NCI-H1930 (cell line): Measurements from ENCODE around the gene CSHL1.
A peak's percentile ranks its signal among the peaks of the same experiment; 100 is the strongest.

Experiments used
- DNase-seq, 2 experiments: peaks; one replicate each; lab custom pipeline; 2025; lab: John Stamatoyannopoulos, UW

The CSHL1 gene

GRCh38 chr17:63911041-63911635 is at the start of gene CSHL1:
CSHL1 (minus strand) TSS chr17:63911258; CDS start chr17:63911196, 62 bp downstream.
- DNase-seq = no peak

DNA sequence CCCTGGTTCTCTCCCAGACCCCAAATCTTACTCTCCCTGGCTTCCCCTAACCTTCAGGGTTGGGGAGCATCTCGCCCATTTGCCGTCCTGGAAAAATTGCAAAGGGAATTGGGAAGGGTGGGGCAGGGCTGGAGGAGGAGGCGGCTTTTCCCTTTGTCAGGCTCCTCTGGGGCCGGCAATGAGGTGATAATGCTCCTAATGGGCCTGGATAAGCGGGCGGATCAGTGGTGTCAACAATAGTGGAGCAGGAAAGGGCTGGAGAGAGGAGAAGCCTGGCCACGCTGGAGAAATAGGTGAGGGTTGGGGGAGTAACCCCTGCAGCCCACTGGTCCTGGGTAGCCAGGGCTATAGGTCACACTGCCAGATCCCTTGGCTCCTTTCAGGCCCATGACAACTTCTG is 49.4 kb upstream of the CSHL1 start:
- DNase-seq = no peak

GRCh38 chr17:63960006-63960405 is 48.9 kb upstream of the CSHL1 start:
- DNase-seq = no peak

GRCh38 chr17:63956296-63956920 is 45.4 kb upstream of the CSHL1 start:
- no peak for DNase-seq

DNA sequence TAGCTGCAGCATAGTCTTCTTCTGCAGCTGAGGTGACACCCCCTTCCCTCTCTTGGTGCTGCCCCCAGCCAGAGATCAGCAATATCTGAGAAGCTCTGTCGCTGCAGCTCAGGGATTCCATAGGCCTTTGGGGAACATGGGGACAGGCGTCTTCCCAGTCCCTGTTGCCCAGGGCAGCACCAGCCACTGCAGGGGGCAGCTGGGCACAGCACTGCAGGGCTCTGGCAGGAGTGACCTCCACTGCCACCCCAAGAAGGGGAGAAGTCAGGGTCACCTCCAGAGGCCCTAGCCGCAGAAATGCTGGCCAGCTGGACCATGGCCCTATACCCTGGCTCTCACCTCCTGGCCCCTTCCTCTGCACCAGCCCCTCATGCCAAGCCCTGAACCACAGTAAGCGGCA is 44.7 kb upstream of the CSHL1 start:
- no peak for DNase-seq

DNA sequence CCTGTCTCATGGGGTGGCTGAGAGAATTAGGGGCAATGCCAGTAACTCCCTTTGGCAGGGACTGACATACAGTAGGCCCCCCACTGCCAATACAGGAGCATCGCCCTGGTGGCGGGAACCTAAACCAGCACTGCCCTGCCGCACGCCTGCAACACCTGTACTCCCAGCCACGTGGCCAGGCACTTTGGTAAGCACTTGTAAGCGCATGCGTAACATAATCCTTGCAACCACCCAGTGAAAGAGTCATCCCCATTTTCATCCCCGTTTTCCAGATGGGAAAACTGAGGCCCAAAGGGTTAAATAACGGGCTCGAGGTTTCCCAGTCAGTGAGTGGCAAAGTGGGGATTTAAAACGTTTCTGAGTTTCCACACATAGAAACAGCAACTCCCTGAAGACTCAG is 44.2 kb upstream of the CSHL1 start:
- DNase-seq = no peak

DNA sequence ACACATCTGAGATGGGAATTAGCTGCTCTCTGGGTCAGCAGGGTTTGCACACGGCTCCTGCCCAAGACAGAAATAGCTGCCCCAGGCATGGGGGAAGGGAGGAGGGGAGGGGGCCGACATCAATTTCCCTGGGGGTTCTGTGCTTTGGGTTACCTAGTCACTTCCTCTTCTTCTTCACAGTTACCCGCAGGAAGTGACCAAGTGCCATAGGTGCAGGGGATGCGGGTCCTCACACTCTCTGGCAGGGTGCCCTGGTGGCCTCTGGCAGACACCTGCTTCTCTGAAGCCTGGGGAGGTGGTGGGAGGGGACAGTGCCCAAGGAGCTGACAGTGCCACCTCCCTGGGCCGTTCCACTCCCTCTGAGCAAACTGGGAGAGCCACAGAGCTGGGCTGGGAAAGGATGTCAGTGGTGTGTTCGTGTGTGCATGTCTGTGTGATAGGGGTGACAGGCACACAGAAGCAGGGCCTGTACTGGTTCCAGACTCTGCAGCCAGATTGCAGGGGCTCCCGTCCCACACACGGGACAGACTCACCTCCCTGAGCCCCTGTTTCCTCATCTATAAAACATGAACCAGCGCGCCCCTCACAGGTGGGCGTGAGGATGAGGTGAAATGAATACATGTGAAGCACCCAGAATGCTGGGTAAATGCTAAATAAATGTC is 43.5 kb upstream of the CSHL1 start:
- DNase-seq = no peak

DNA sequence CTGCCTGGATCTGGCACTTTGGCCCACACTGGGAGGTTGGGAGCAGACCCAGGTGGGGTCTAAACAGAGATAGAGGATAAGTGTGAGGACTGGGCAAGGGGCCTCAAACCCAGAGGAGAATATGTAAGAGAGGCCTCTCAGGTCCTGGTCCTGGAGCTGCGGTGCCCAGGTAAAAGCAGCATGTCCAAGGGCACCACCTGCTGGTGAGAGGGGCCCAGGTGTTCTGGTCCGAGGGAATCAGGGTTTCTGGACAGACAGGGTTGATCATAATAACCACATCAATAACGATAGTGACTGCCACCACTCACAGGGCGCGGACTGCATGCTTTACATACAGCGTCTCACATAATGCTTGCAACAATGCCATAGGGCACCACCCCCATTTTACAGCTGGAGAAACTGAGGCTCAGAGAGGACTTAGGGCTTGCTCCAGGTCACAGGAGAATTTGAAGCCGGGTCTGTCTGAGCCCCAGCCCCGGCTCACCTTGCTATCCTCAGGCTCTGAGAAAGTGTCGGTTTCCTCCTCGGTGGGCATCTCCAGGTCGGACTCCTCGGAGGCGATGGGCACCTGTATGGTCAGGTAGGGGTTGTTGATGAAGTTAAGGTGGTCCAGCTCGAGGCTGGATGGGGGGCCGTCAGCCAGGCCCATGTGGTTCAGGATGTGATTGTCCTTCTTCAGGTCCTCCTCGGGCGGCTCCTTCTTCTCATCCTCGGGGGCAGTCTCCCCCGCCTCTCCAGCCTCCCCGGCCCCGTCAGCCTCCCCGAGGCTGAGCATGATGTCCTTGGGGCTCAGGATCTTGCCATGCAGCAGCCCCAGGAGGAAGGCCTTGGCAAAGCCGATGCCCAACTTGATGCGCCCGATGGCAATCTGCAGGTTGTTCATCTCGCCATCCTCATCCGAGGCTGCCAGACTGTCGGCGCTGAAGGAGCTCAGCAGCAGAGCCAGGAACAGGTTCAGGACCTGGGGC is 40.2 kb upstream of the CSHL1 start:
- DNase-seq = no peak

DNA sequence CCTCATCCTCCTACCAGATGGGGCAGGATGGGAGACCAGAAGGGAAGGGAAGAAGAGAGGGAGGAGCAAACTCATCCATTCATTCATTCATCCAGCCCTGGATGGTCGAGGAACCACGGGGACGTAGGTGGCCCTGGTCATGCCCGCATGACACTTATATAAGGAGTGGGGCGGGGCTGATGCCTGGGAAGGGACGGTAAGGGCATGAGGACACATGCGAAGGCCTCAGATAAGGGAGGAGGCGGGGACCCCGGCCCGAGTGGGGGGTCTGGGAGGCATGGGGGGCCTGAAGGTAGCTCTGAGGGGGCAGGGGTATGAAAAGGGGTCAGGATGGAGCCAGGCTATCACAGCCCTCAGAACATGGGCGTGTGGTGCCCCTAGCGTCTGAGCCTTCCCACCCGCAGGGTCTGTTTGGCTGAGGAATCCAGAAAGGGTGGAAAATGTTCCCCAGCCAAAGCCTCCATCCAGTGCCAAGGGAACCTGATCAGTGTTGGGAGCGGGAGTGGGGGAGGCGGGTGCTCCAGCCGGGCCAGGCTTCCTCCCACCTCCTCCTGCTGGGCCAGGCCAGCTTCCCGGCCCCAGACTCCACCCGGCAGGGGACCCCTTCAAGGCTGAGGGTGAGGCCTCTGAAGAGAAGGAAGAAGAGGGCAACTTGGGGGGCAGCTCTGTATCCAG is 38.7 kb upstream of the CSHL1 start:
- no peak for DNase-seq

DNA sequence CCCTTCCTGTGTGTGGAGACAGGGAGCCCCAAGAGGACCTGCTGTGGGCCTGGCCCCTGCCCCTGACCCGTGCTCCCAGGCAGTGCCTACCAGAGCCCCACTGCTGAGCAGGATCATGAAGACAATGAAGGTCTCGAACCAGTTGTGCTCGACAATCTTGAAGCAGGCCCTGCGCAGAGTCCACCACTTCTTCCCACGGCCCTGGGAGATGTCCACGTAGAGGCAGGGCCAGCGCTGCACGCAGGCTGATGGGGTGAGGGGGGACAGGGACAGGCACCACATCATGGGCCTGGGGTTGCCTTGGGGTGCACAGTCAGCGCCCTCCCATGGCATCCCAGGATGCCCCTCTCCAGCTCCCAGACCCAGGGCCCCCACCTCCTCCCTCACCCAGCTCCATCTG is 37.5 kb upstream of the CSHL1 start:
- no peak for DNase-seq

DNA sequence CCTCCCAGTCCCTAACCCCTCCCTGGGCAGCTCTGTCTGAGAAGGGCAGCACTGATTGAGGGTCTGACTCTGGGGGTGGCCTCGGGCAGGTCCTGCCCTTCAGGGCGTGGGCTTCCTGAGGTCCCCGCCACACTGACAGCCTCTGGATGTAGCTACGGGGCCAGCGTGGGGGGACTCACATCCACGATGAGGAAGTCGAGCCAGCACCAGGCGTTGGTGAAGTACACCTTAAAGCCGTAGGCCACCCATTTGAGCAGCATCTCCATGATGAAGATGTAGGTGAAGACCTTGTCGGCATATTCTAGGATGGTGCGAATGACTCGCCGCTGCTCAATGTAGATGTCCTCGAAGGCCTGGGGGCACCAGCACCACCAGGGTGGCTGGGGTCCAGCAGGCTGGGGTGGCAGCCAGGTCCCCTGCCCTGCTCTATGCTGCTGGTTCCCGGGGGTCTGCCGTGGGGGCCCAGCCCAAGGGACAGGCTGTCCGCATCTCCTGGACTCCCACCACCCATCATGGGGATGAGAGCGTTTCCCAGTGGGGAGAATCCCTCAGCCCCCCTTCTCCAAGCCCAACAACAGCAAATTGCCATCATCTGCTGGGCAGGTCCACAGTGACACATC is 36.8 kb upstream of the CSHL1 start:
- no peak for DNase-seq

DNA sequence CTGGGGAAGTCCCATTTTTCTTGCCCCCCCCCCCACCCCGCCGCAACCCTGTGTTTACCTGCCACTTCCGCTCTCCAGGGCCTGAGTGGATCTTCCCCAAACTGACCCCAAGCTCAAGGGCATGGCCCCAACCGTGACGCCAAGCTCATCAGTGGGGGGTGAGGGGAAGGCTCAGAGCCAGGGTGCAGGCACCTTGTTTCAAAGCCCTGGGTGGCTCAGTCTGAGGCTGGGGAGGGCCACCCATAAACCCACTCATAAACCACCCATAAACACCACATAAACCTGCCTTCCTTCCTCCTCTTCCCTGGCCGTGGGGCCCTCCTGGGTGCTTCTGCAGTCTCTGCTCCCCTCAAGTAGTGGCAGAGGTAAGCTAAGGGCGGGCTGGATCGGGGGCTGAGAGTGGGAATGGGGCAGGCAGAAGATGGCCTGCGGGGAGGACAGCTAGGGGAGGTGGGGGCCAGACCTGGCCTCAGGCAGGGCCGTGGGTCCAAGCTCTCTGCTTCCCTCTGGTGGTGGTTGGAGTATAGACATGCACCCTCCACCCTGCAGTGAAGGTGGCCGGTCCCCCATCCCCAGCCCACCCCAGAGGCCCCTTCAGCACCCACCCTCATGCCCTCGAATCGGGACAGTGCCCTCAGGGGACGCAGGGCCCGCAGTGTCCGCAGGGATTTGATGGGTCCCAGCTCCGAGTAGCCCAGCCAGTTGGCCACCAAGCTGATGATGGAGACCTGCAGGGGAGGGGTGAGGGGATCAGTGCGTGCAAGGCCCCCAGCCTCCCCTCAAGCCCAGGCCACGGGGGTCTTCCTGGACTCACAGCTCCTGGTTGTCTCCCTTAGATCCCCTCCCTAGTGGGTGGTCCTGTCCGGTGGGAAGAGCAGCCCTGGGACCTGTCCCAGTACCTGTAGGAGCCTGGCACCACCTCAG is 35.6 kb upstream of the CSHL1 start:
- peak in 1 of 2 experiments; percentile 48 for DNase-seq

- DNase-seq = no peak
Measured at GRCh38 chr17:63945784-63946439, 34.9 kb upstream of the CSHL1 start.

DNA sequence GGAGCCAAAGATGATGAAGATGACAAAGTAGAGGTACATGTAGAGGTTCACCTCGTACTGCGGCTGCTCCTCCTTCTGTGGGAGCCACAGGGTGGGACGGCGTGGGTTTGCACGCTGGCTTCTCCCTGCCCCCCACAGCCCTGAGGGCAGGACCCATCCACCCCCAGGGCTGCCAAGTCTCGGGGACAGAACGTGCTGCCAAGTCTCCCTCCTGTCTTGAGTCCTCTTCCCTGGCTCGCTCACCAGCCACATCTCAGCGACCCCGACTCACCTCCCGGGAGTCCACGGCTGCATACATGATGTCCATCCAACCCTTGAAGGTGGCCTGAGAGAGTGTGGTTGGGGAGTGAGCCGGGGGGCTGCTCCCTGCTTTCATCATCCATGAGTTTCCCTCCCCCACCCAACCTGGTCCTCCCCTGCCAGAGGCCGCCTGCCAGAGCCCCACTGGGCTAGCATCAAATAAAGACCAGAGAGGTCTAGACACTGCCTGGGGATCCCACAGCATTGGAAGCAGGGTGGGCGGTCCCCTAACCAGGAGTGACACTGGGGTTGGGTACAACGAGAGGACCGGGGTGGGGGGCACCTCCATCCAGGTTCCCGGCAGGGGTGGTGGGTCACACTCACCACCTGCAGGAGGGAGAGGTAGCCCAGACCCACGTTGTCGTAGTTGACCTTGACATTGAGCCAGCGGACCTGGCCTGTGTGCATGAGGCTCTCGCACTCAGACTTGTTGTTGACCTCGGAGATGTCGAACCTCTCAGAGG is 33.9 kb upstream of the CSHL1 start:
- no peak for DNase-seq

DNA sequence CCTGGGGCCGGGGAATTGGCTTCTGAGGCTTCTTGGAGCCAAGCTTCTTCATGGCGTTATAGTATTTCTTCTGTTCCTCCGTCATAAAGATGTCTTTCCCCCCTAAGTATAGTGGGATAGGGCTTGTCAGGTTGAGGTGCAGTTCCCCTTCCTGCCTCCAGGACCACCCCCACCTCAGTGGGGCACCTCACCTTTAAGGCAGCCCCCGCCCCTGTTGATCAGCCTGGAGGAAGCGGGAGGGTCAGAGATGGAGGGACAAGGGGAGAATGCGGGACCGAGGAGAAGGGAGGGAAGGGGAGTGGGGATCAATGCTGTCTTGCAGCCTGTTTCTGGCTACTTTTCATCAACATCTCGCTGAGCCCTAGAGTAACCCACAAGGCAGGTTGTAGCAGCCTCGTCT is 32.7 kb upstream of the CSHL1 start:
- no peak for DNase-seq

GRCh38 chr17:63942309-63942985 is 31.4 kb upstream of the CSHL1 start:
- DNase-seq = no peak

GRCh38 chr17:63941751-63942150 is 30.7 kb upstream of the CSHL1 start:
- no peak for DNase-seq

DNA sequence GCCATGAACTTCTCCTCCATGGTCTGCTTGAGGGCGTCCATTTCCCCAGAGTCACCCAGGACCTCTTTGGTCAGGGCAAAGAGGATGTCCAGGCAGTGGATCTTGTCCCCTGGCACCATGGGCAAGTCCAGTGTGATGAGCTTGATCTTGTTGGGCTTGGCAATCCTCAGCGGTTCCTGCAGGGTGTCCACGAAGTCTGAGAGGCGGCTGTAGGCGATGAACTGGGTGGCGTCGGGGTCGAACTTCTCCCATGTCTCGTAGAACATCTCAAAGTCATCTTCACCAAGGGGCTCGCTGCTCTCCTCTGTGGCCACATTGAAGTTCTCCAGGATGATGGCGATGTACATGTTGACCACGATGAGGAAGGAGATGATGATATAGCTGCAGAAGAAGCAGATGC is 30.1 kb upstream of the CSHL1 start:
- no peak for DNase-seq
